CD4-positive, alpha-beta T cell treated with Interleukin-17A for 1 hour (primary cell): Measurements from ENCODE around the gene SLC25A34.
"Not testable (repeated sequence)": the region's sequence is repeated elsewhere in the genome, so short reads cannot be mapped to it uniquely, and the experiment has no call there.

Experiments
- DNase-seq: peaks from one replicate; pipeline ENCODE4 v3.0.0-alpha.2; 2020

Gene SLC25A34

GRCh38 chr1:15736038-15736891 is at the start of gene SLC25A34:
Gene SLC25A34 (plus strand): TSS chr1:15736258. CDS start chr1:15736486, 228 bp downstream.
- no peak for DNase-seq

GRCh38 chr1:15687446-15687845 is 48.6 kb upstream of the SLC25A34 start:
- no peak for DNase-seq

GRCh38 chr1:15690317-15690716 is 45.7 kb upstream of the SLC25A34 start:
- DNase-seq: no peak

GRCh38 chr1:15691434-15692032 is 44.5 kb upstream of the SLC25A34 start:
- no peak for DNase-seq

- DNase-seq: no peak
These were observed 43.9 kb upstream of the SLC25A34 start for GRCh38 chr1:15692121-15692682.

GRCh38 chr1:15693371-15693770 is 42.7 kb upstream of the SLC25A34 start:
- no peak for DNase-seq

- DNase-seq: peak; percentile 49
These were observed 39.0 kb upstream of the SLC25A34 start for GRCh38 chr1:15696956-15697521.

- no peak for DNase-seq
These were observed 37.9 kb upstream of the SLC25A34 start for GRCh38 chr1:15698201-15698600.

- not testable (repeated sequence) for DNase-seq
These were observed 36.7 kb upstream of the SLC25A34 start for GRCh38 chr1:15699321-15699720.

GRCh38 chr1:15700508-15700907 is 35.5 kb upstream of the SLC25A34 start:
- no peak for DNase-seq

GRCh38 chr1:15701784-15702183 is 34.3 kb upstream of the SLC25A34 start:
- DNase-seq: no peak

GRCh38 chr1:15702722-15703550 is 33.1 kb upstream of the SLC25A34 start:
- no peak for DNase-seq

GRCh38 chr1:15703562-15703961 is 32.5 kb upstream of the SLC25A34 start:
- DNase-seq: no peak

- no peak for DNase-seq
These were observed 31.4 kb upstream of the SLC25A34 start for GRCh38 chr1:15704526-15705183.

- DNase-seq: no peak
These were observed 30.9 kb upstream of the SLC25A34 start for GRCh38 chr1:15705184-15705566.

GRCh38 chr1:15706751-15707150 is 29.3 kb upstream of the SLC25A34 start:
- DNase-seq: no peak

- DNase-seq: no peak
These were observed 28.7 kb upstream of the SLC25A34 start for GRCh38 chr1:15707239-15707925.

GRCh38 chr1:15708486-15709137 is 27.4 kb upstream of the SLC25A34 start:
- no peak for DNase-seq

- DNase-seq: no peak
These were observed 26.8 kb upstream of the SLC25A34 start for GRCh38 chr1:15709226-15709625.

GRCh38 chr1:15712168-15712567 is 23.9 kb upstream of the SLC25A34 start:
- DNase-seq: no peak
